ENCODE data around the gene ADGRV1.
"Not testable (repeated sequence)": the region's sequence is repeated elsewhere in the genome, so short reads cannot be mapped to it uniquely, and the experiment has no call there.

Gene ADGRV1

GRCh38 chr5:90549729-90550275 is 8.8 kb upstream of the ADGRV1 start:
- no peak for DNase-seq (ENCODE audit: low read depth)

DNA sequence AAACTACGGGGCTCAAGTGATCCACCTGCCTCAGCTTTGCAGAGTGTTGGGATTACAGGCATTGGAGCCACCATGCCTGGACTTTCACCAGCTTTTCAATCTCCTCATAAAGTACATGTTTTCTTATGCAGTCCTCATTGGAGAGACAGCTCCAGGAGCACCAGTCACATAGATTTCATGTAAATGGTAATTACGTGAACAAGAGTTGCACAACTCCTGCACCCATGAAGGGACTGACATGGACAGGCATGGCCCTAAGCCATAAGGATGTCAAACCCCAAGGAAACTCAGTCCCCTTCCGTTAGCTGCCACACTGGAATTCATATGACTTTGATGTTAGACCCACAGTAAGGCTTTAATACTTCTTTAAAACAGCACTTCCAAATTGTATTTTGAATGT is 7.6 kb upstream of the ADGRV1 start:
- no peak for DNase-seq (ENCODE audit: low read depth)

DNA sequence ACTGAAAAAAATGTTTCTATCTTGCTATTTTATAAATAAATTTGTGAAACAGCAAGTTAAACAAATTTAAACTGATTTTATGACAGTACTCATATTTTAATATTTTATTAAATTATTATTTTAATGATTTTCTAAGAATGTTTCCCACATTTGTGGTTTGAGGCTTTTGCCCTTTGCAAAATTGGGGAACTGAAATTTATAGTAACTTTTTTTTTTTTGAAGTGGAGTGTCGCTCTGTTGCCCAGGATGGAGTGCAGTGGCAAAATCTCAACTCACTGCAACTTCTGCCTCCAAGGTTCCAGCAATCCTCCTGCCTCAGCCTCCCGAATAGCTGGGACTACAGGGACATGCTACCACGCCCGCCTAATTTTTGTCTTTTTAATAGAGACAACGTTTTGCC is 7.2 kb upstream of the ADGRV1 start:
- DNase-seq (ENCODE audit: low read depth) = no peak

GRCh38 chr5:90553711-90554110 is 4.9 kb upstream of the ADGRV1 start:
- DNase-seq (ENCODE audit: low read depth) = no peak

DNA sequence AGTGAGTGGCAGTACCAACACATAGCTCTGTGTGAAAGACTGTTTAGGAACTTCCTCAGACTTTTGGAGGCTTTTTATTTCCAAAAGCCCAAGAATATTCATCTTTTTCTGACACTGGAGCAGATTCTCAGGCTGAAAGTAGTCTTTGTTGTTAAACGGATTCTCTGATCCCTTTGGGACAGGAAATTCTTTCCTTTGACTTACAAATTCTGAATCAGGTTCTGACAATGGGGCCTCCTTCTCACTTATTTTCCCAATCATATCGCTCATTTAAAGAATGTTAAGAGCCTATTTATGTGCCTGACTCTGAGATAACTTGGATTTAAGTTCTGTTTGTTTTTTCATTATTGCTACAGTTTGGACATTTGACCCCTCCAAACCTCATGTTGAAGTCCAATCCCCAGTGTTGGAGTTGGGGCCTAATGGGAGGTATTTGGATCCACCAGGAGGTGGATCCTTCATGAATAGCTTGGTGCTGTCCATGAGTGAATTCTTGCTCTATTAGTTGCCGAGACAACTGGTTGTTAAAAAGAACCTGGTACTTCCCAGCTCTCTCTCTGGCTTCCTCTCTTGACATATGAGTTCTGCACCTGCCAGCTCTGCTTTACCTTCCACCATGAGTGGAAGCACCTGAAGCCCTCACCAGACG is 4.1 kb upstream of the ADGRV1 start:
- DNase-seq (ENCODE audit: low read depth) = no peak

DNA sequence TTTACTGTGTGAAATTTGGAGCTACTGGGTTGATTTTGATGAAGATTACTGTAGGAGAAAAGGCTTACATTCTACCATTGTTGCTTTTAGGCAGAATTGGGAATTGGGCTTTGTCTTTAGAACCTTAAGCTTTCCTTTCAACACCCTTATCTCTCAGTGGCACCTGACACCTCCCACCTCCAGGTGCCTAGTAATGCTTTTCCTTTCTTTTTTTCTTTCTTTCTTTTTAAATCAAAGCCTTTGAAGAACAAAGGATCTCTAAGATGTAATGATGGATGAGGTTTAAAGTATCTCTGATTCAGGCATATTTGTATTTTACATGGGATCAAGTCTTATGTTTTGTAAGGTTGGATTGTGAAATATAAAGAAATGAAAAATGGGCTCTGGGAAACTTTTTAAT is 2.9 kb upstream of the ADGRV1 start:
- DNase-seq (ENCODE audit: low read depth) = no peak

DNA sequence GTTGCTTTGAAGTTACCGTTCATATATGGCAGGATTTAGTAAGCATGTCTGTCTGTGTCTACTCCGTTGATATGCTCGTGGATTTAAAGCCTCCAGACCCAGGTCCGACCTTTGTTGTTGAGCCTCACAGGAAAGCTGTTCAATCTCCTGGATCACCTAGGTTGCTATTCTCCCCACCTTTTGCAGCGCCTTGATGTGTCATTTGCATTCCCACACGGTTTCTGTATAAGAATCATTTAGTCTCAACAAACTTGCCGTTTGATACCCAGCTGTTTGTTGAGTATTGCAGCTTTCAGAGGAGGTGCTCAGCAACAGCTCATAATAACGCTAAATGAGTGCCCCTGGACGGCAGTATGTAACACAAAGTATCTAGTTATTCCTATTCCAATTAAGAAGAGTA is 1.2 kb upstream of the ADGRV1 start:
- DNase-seq (ENCODE audit: low read depth) = no peak

- no peak for DNase-seq (ENCODE audit: low read depth)
Measured at GRCh38 chr5:90557871-90558270, 726 bp upstream of the ADGRV1 start.

DNA sequence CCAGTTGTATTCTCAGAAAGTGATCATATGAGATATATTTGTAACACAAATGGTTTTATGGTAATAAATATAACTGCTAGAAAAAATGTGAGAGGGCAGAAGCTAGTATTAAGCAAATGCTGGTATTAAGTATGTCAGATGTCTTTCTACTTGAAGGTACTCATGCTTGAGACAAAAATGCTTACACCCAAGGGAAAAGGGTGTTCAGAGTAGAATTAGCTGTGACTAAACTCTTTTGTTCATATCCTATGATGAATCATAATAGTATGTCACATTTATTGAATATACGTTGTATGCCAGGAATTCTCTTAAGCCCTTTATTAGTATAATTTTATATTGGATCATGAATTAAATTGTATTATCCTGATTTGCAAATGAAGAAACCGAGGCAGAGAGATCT is 2.2 kb downstream of the ADGRV1 start:
- no peak for DNase-seq (ENCODE audit: low read depth)

GRCh38 chr5:90561766-90562165 is 3.2 kb downstream of the ADGRV1 start:
- DNase-seq (ENCODE audit: low read depth) = no peak

- no peak for DNase-seq (ENCODE audit: low read depth)
Measured at GRCh38 chr5:90562341-90562740, 3.7 kb downstream of the ADGRV1 start.

DNA sequence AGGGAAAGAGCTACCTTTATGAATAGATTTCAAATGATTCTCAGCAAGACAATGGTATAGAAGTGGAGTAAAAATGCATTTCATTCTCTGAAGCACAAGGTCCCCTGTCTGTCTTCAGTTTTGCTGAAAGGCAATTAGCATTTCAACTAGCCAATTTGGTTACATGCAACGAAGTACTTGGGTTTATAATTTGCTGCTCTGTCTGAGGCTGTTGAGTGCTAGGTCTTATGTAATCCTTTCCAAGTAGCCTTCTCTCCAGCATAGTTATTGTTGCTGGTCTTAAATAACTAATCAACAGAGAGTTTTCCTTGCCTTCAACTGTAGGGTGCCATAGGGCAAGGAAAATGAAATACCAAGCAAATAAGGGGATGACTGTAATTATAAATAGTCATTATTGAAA is 4.5 kb downstream of the ADGRV1 start:
- DNase-seq (ENCODE audit: low read depth) = no peak

DNA sequence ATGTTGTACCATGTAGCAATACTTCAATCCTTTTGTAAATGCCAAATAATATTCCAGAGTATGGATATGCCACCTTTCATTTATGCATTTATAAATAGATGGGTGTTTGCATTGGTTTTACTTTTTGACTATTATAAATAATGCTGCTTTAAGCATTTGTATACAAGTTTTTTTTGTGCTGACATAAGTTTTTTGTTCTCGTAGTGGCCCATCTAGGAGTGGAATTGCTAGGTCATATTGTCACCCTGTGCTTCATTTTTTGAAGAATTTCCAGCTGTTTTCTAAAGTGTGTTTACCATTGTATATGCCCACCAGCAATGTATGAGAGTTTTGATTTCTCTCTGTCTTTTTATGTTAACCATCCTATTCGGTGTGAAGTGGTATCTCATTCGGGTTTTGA is 6.9 kb downstream of the ADGRV1 start:
- no peak for DNase-seq (ENCODE audit: low read depth)

DNA sequence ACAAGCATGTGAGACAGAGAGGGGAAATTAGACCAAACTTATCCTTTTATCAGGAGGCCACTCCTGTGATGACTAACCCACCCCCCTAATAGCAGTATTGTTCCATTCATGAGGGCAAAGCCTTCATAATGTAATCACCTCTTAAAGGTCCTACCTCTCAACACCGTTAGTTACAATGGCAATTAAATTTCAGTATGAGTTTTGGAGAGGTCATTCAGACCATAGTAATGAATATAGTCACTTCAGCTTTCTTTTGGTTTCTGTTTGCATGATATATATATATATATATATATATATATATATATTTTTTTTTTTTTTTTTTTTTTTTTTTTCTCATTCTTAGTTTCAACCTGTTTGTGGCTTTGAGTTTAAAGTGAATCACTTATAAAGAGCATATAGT is 10.5 kb downstream of the ADGRV1 start:
- no peak for DNase-seq (ENCODE audit: low read depth)

- DNase-seq (ENCODE audit: low read depth) = no peak
Measured at GRCh38 chr5:90570034-90570433, 11.4 kb downstream of the ADGRV1 start.

DNA sequence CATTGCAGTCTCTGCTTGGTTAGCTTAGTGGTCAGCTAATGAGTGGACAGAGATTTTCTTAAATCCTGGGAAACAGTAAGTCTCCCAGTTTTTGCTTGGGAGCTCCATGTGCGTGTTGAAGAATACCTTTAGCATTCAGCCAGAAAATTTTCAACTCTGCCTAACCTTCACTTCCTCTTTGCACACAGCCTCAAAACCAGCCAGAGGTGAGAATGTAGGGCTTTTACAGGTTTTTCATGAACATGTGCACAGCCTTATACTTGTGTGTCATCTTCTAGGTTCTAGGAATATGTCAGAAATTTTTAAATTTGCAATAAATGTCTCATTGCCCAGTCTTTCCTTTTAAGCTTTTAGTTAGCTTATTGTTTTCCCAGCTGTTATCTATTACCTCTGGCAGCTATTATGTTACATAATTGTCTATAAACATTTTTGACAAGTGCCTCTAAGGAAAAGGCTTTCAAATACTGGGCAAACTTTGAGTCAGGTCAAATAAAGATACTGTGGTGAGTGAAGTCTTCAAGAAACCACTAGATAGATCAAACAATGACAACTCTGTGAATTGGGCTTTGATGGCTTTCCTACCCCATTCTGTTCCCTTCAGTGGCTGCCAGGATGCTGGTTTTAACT is 12.7 kb downstream of the ADGRV1 start:
- DNase-seq (ENCODE audit: low read depth) = no peak

DNA sequence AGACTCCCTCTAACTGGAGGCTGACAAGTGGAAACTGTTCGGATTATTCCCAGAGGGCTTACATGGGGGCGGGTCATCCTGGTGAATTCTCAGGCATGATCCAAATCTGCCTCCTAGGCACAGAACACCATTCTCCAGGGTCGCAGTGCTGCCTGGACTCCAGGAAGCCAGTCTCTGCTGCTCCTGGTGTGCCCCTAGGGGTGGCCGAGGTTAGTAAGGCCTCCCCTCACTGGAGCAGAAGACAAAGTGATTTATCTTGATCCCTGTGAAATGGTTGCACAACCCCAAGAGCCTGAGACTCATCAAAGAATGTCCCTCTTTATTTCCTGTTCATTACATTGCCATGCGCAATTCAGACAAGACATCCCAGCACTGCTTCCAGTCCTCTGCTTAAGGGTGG is 17.1 kb downstream of the ADGRV1 start:
- DNase-seq (ENCODE audit: low read depth) = no peak

GRCh38 chr5:90576566-90576965 is 18.0 kb downstream of the ADGRV1 start:
- not testable (repeated sequence) for DNase-seq (ENCODE audit: low read depth)

GRCh38 chr5:90579905-90580304 is 21.3 kb downstream of the ADGRV1 start:
- DNase-seq (ENCODE audit: low read depth) = not testable (repeated sequence)

- DNase-seq (ENCODE audit: low read depth) = no peak
Measured at GRCh38 chr5:90581956-90582355, 23.4 kb downstream of the ADGRV1 start.

DNA sequence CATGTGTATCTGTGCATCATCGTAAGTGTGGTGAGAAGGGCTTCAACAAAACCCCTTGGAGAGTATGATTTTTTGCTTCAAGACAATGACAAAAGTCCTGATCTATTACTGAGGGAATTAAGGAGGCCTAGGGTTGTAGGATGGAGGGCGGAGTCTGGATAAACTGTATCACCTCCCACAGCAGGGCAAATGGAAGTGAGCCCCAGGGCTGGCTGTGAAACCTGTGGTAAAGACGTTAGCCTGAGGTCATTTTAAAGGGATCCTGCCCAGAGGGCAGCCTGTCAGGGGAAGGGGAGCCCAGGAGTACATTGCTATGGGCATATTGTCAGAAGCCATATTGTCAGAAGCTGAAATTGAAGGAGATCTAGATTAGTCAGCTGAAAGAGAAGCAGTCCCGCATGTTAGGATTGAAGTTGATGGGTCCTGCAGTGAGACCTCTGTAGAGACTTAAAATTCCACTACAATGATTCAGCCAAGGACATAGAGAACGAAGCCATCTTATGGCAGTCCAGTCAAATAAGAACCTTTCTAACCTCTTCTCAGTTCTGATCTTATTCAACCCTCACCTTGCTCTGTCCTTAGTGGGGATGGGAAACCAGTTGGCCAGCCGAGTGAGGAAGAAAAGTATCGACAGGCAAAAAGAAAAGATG is 26.9 kb downstream of the ADGRV1 start:
- no peak for DNase-seq (ENCODE audit: low read depth)

GRCh38 chr5:90586469-90586868 is 27.9 kb downstream of the ADGRV1 start:
- no peak for DNase-seq (ENCODE audit: low read depth)

GRCh38 chr5:90590170-90590569 is 31.6 kb downstream of the ADGRV1 start:
- no peak for DNase-seq (ENCODE audit: low read depth)

Measured in stimulated activated CD8-positive, alpha-beta memory T cell treated with anti-CD3 and anti-CD28 coated beads, Interleukin-4, amount 100 ng/mL, for 24 hours (primary cell).